CD4-positive, alpha-beta T cell (primary cell): ENCODE data around the gene LILRA1. TPM values are rescaled to one million over a fixed set of nuclear protein-coding genes. Genes with fewer than 3 reads are reported as not detected.
"Not testable (repeated sequence)": the region's sequence is repeated elsewhere in the genome, so short reads cannot be mapped to it uniquely, and the experiment has no call there.

ENCODE experiments used
- ATAC-seq: fragments of 200-7000 bp; cut with Tn5 transposase; one replicate; pipeline ENCODE4 v1.10.0; 2022; ENCODE audit warnings: mild to moderate bottlenecking; ENCODE audit not compliant: poor library complexity
- CTCF ChIA-PET: fragments of 350-600 bp; sonication (Branson Sonifier 250); formaldehyde crosslinking; loops from one replicate; lab custom pipeline; 2021; ENCODE audit warnings: antibody characterized with exemption, inconsistent platforms; lab: Charles Lee
- POLR2A ChIA-PET: fragments of 350-600 bp; sonication (Branson Sonifier 250); formaldehyde crosslinking; loops from one replicate; lab custom pipeline; 2021; ENCODE audit warnings: antibody characterized with exemption, inconsistent platforms; lab: Charles Lee
- DNase-seq, 14 experiments: peaks; one replicate each; pipeline ENCODE4 v3.0.0-alpha.2; 2013 to 2020; ENCODE audit warnings: mixed read lengths in 2 of 14
- H3K27ac ChIP-seq, 2 donors: one replicate each; pipeline versions ENCODE4 v1.5.1 to v1.7.0; 2013; ENCODE audit warnings: low read length in 2 of 2, low read depth in 1 of 2, mild to moderate bottlenecking in 1 of 2
- H3K27me3 ChIP-seq, 2 experiments: 1 replicate in 1 of 2; 2 replicates in 1 of 2; pipeline versions ENCODE4 v1.6.1 to v1.7.0; 2013; ENCODE audit warnings: low read length in 2 of 2, control low read depth in 1 of 2, mild to moderate bottlenecking in 1 of 2, moderate library complexity in 1 of 2; ENCODE audit not compliant: insufficient read depth in 2 of 2, control insufficient read depth in 1 of 2
- H3K36me3 ChIP-seq: one replicate; pipeline ENCODE4 v1.6.1; 2013; ENCODE audit warnings: low read length, control low read depth; ENCODE audit not compliant: insufficient read depth
- H3K4me1 ChIP-seq: one replicate; pipeline ENCODE4 v1.6.1; 2013; ENCODE audit warnings: low read length, control low read depth; ENCODE audit not compliant: insufficient read depth
- H3K4me3 ChIP-seq: one replicate; pipeline ENCODE4 v1.5.1; 2013; ENCODE audit warnings: mild to moderate bottlenecking, low read length, moderate library complexity
- H3K9me3 ChIP-seq, 2 experiments: 1 replicate in 1 of 2; 2 replicates in 1 of 2; pipeline versions ENCODE4 v1.6.1 to v1.7.0; 2013; ENCODE audit warnings: low read length in 2 of 2, mild to moderate bottlenecking in 2 of 2, control low read depth in 1 of 2, moderate library complexity in 1 of 2; ENCODE audit not compliant: control insufficient read depth in 1 of 2, insufficient read depth in 1 of 2
- H3K27ac Mint-ChIP-seq: one replicate; pipeline ENCODE4 v1.8.0; 2020; ENCODE audit warnings: mixed read lengths
- H3K27me3 Mint-ChIP-seq: one replicate; pipeline ENCODE4 v1.8.0; 2021; ENCODE audit warnings: mixed read lengths
- H3K36me3 Mint-ChIP-seq: one replicate; pipeline ENCODE4 v1.8.0; 2021; ENCODE audit warnings: low read depth, mixed read lengths
- H3K4me1 Mint-ChIP-seq: one replicate; pipeline ENCODE4 v1.8.0; 2021; ENCODE audit warnings: low read depth, mixed read lengths
- H3K4me3 Mint-ChIP-seq: one replicate; pipeline ENCODE4 v1.8.0; 2020; ENCODE audit warnings: mild to moderate bottlenecking, mixed read lengths
- H3K9me3 Mint-ChIP-seq: one replicate; pipeline ENCODE4 v1.8.0; 2020; ENCODE audit warnings: mixed read lengths
- CTCF ChIP-seq: fragments of 200-600 bp; IDR thresholded peaks from one replicate; pipeline ENCODE4 v1.8.0; 2022; ENCODE audit warnings: antibody characterized with exemption, mild to moderate bottlenecking
- intact Hi-C, 2 experiments: fragments of 100-400 bp; cut with DNase I in 1 of 2; cut with micrococcal nuclease in 1 of 2; formaldehyde crosslinking; loops; one replicate each; pipeline versions ENCODE4 v1.15.1 to v1.9.0; 2023 to 2025; cut with DNase I, micrococcal nuclease
- total RNA-seq, 174 experiments: library from RNA in 2 of 174; stranded (reverse) in 2 of 174; gene quantifications; one replicate each; pipeline ENCODE4 v1.2.3 and lab custom pipeline; 2021 to 2026

Gene LILRA1
- total RNA-seq, 2 experiments from 2014 or later = 0.27 to 0.36 TPM

GRCh38 chr19:54560881-54561385 lies 32.5 kb upstream of the LILRA1 start:
- Histone ChIP-seq H3K9me3 (no peaks in the 10 kb centered on the region), H3K4me3 (no peak overlapping the region), H3K27me3 (no peaks in the 10 kb centered on the region), H3K4me1 (no peaks in the 10 kb centered on the region), H3K36me3 (no peaks in the 10 kb centered on the region), H3K27ac (no peak overlapping the region)
- no peak for TF ChIP-seq CTCF
- Mint-ChIP-seq H3K36me3 (no peaks in the 10 kb centered on the region), H3K27me3 (peaks cover 24% of the 10 kb centered on the region), H3K27ac (no peak overlapping the region), H3K9me3 (no peaks in the 10 kb centered on the region), H3K4me1 (no peaks in the 10 kb centered on the region), H3K4me3 (no peak overlapping the region)
- intact Hi-C loops = no loop called here
- ATAC-seq (no peak), DNase-seq (no peak)
- CTCF ChIA-PET = no interaction called here
- POLR2A ChIA-PET = no interaction called here

- Mint-ChIP-seq H3K4me3 (no peak overlapping the region), H3K27ac (no peak overlapping the region), H3K4me1 (no peaks in the 10 kb centered on the region), H3K9me3 (no peaks in the 10 kb centered on the region), H3K36me3 (no peaks in the 10 kb centered on the region), H3K27me3 (peaks cover 30% of the 10 kb centered on the region)
- POLR2A ChIA-PET = no interaction called here
- Histone ChIP-seq H3K4me1 (no peaks in the 10 kb centered on the region), H3K4me3 (no peak overlapping the region), H3K27ac (no peak overlapping the region), H3K36me3 (no peaks in the 10 kb centered on the region), H3K27me3 (peaks cover 0 to 7% of the 10 kb centered on the region in 2 experiments), H3K9me3 (no peaks in the 10 kb centered on the region)
- TF ChIP-seq CTCF = no peak
- DNase-seq (no peak), ATAC-seq (no peak)
- CTCF ChIA-PET = no interaction called here
- intact Hi-C loops = no loop called here
Measured at GRCh38 chr19:54561840-54562239, 31.6 kb upstream of the LILRA1 start.

GRCh38 chr19:54563206-54563605 lies 30.2 kb upstream of the LILRA1 start:
- H3K4me3 ChIP-seq, intact Hi-C loops, H3K27me3 ChIP-seq, H3K36me3 Mint-ChIP-seq, H3K27ac Mint-ChIP-seq, H3K36me3 ChIP-seq, POLR2A ChIA-PET, DNase-seq, H3K9me3 Mint-ChIP-seq, H3K4me1 Mint-ChIP-seq, H3K27ac ChIP-seq, CTCF ChIA-PET, H3K4me3 Mint-ChIP-seq, H3K9me3 ChIP-seq, ATAC-seq, H3K4me1 ChIP-seq: not testable (repeated sequence)
- H3K27me3 Mint-ChIP-seq = peaks cover 29% of the 10 kb centered on the region

- ChIA-PET POLR2A (no interaction called here), CTCF (no interaction called here)
- no peak for TF ChIP-seq CTCF
- Mint-ChIP-seq H3K4me3 (no peak overlapping the region), H3K36me3 (no peaks in the 10 kb centered on the region), H3K4me1 (no peaks in the 10 kb centered on the region), H3K9me3 (no peaks in the 10 kb centered on the region), H3K27me3 (peaks cover 74% of the 10 kb centered on the region), H3K27ac (no peak overlapping the region)
- no peak for ATAC-seq
- H3K36me3 ChIP-seq = no peaks in the 10 kb centered on the region
- intact Hi-C loops = no loop called here
- no peak for DNase-seq
- H3K4me1 ChIP-seq = no peaks in the 10 kb centered on the region
- no peaks in the 10 kb centered on the region for H3K9me3 ChIP-seq
- peaks cover 7 to 12% of the 10 kb centered on the region in 2 experiments for H3K27me3 ChIP-seq
- no peak overlapping the region for H3K27ac ChIP-seq
- H3K4me3 ChIP-seq = no peak overlapping the region
Measured at GRCh38 chr19:54570316-54570715, 23.1 kb upstream of the LILRA1 start.

- H3K36me3 ChIP-seq, DNase-seq, POLR2A ChIA-PET, H3K4me3 Mint-ChIP-seq, H3K36me3 Mint-ChIP-seq, H3K9me3 Mint-ChIP-seq, H3K4me3 ChIP-seq, H3K9me3 ChIP-seq, ATAC-seq, intact Hi-C loops, H3K4me1 Mint-ChIP-seq, H3K27ac Mint-ChIP-seq, H3K4me1 ChIP-seq, H3K27ac ChIP-seq, CTCF ChIA-PET: not testable (repeated sequence)
- H3K27me3 Mint-ChIP-seq = peaks cover 62% of the 10 kb centered on the region
- H3K27me3 ChIP-seq = peaks cover 0 to 12% of the 10 kb centered on the region in 2 experiments
Measured at GRCh38 chr19:54571715-54572615, 21.5 kb upstream of the LILRA1 start.
